Suprapubic skin (tissue), 3 donors: ENCODE results near the gene TAF3.

Experiments used
- CTCF ChIP-seq, 2 donors: fragments of 200-600 bp in 1 of 2; fragments of 450-650 bp in 1 of 2; sonication (generic) in 1 of 2; IDR thresholded peaks; one replicate each; pipeline ENCODE4 v1.5.1; 2016 to 2019; ENCODE audit warnings: antibody characterized with exemption in 2 of 2, mild to moderate bottlenecking in 1 of 2, moderate library complexity in 1 of 2
- EP300 ChIP-seq: sonication (generic); formaldehyde crosslinking; IDR thresholded peaks from one replicate; pipeline ENCODE4 v1.6.1; 2017; ENCODE audit warnings: antibody characterized with exemption
- POLR2A ChIP-seq, 2 donors: fragments of 450-650 bp; IDR thresholded peaks; one replicate each; pipeline ENCODE4 v1.6.1; 2017; ENCODE audit warnings: antibody characterized with exemption in 2 of 2, mild to moderate bottlenecking in 2 of 2, moderate library complexity in 2 of 2

GRCh38 chr10:7915923-7916536, 97.7 kb downstream of the TAF3 start:
- TF ChIP-seq EP300 (no peak), CTCF (IDR thresholded peaks at IDR 0.05) (no peak), POLR2A (IDR thresholded peaks at IDR 0.05) (no peak)
